B cell (primary cell): ENCODE results near the gene TRMT2A. TPM values are rescaled to one million over a fixed set of nuclear protein-coding genes. Genes with fewer than 3 reads are reported as not detected.

Experiments used
- ATAC-seq: fragments of 200-7000 bp; cut with Tn5 transposase; one replicate; pipeline ENCODE4 v1.10.0; 2021; ENCODE audit warnings: low read depth, mild to moderate bottlenecking, moderate number of reproducible peaks, moderate library complexity
- CTCF ChIA-PET: fragments of 350-600 bp; sonication (Branson Sonifier 250); formaldehyde crosslinking; loops from one replicate; lab custom pipeline; 2021; ENCODE audit warnings: antibody characterized with exemption, inconsistent platforms; lab: Charles Lee
- POLR2A ChIA-PET: fragments of 350-600 bp; sonication (Branson Sonifier 250); formaldehyde crosslinking; loops from one replicate; lab custom pipeline; 2021; ENCODE audit warnings: antibody characterized with exemption; lab: Charles Lee
- DNase-seq: peaks from one replicate; pipeline ENCODE4 v3.0.0; 2013
- H2AFZ ChIP-seq: 2 replicates; pipeline ENCODE4 v1.6.1; 2012; ENCODE audit warnings: mild to moderate bottlenecking, low read depth, low read length; ENCODE audit not compliant: insufficient read depth, poor library complexity, severe bottlenecking
- H3K27ac ChIP-seq, 2 donors: 1 replicate in 1 of 2; 2 replicates in 1 of 2; pipeline ENCODE4 v1.5.1; 2012 to 2013; ENCODE audit warnings: low read length in 2 of 2, mild to moderate bottlenecking in 2 of 2, moderate library complexity in 1 of 2
- H3K27me3 ChIP-seq, 4 experiments: fragments of 200-600 bp in 1 of 4; sonication (generic) in 1 of 4; replicated peaks in 1 of 4; 1 replicate in 2 of 4; 2 replicates in 2 of 4; pipeline versions ENCODE4 v1.6.1 to v1.7.0; 2013 to 2016; ENCODE audit warnings: low read length in 3 of 4, mild to moderate bottlenecking in 2 of 4, mixed read lengths in 1 of 4, moderate library complexity in 1 of 4; ENCODE audit not compliant: insufficient read depth in 4 of 4, control insufficient read depth in 3 of 4; ENCODE audit errors: control extremely low read depth in 1 of 4
- H3K36me3 ChIP-seq, 2 experiments: replicated peaks in 1 of 2; 1 replicate in 1 of 2; 2 replicates in 1 of 2; pipeline versions ENCODE4 v1.6.1 to v1.7.1; 2013; ENCODE audit warnings: low read length in 1 of 2; ENCODE audit not compliant: insufficient read depth in 2 of 2, control insufficient read depth in 1 of 2; ENCODE audit errors: control extremely low read depth in 1 of 2, extremely low read depth in 1 of 2
- H3K4me1 ChIP-seq, 2 donors: fragments of 200-600 bp in 1 of 2; sonication (generic) in 1 of 2; 1 replicate in 1 of 2; 2 replicates in 1 of 2; pipeline versions ENCODE4 v1.5.1 to v1.6.1; 2013 to 2017; ENCODE audit warnings: low read length in 2 of 2; ENCODE audit not compliant: control insufficient read depth in 2 of 2, insufficient read depth in 2 of 2
- H3K4me2 ChIP-seq: replicated peaks from 2 replicates; pipeline ENCODE3; 2012; ENCODE audit warnings: mild to moderate bottlenecking, low read depth, low read length; ENCODE audit not compliant: poor library complexity, severe bottlenecking
- H3K4me3 ChIP-seq, 5 experiments: fragments of 200-600 bp in 1 of 5; sonication (generic) in 1 of 5; 1 replicate in 3 of 5; 2 replicates in 2 of 5; pipeline versions ENCODE4 v1.5.1 to v1.7.0; 2011 to 2016; ENCODE audit warnings: low read length in 4 of 5, mild to moderate bottlenecking in 4 of 5, low read depth in 2 of 5, control low read depth in 1 of 5, moderate library complexity in 1 of 5; ENCODE audit not compliant: insufficient read depth in 1 of 5; ENCODE audit errors: control extremely low read depth in 1 of 5, extremely low read depth in 1 of 5
- H3K79me2 ChIP-seq: fragments of 200-600 bp; sonication (generic); one replicate; pipeline ENCODE4 v1.6.0; 2016; ENCODE audit warnings: low read length; ENCODE audit not compliant: control insufficient read depth, insufficient read depth
- H3K9ac ChIP-seq: fragments of 200-600 bp; sonication (generic); 2 replicates; pipeline ENCODE4 v1.6.1; 2017; ENCODE audit warnings: mild to moderate bottlenecking, low read length, moderate library complexity
- H3K9me3 ChIP-seq, 3 donors: one replicate each; pipeline versions ENCODE4 v1.6.1 to v1.7.1; 2013; ENCODE audit warnings: low read length in 2 of 3; ENCODE audit not compliant: control insufficient read depth in 2 of 3, insufficient read depth in 1 of 3; ENCODE audit errors: control extremely low read depth in 1 of 3
- H4K20me1 ChIP-seq: 2 replicates; pipeline ENCODE4 v1.6.0; 2012; ENCODE audit warnings: mild to moderate bottlenecking, low read length; ENCODE audit not compliant: insufficient read depth, control insufficient read depth, poor library complexity, severe bottlenecking
- H3K27ac Mint-ChIP-seq: one replicate; pipeline ENCODE4 v1.8.0; 2021; ENCODE audit warnings: mixed read lengths
- H3K27me3 Mint-ChIP-seq: one replicate; pipeline ENCODE4 v1.8.0; 2021; ENCODE audit warnings: mixed read lengths
- H3K4me1 Mint-ChIP-seq: one replicate; pipeline ENCODE4 v1.8.0; 2021; ENCODE audit warnings: mixed read lengths
- H3K4me3 Mint-ChIP-seq: one replicate; pipeline ENCODE4 v1.8.0; 2021; ENCODE audit warnings: mixed read lengths
- H3K9me3 Mint-ChIP-seq: one replicate; pipeline ENCODE4 v1.8.0; 2022; ENCODE audit warnings: mixed read lengths; ENCODE audit not compliant: insufficient read depth
- CTCF ChIP-seq: fragments of 200-600 bp; IDR thresholded peaks from one replicate; pipeline ENCODE4 v1.8.0; 2022; ENCODE audit warnings: antibody characterized with exemption, mild to moderate bottlenecking
- EZH2 ChIP-seq: IDR thresholded peaks from 2 replicates; pipeline ENCODE4 v1.6.1; 2012; ENCODE audit warnings: borderline replicate concordance, low read depth, mild to moderate bottlenecking, moderate library complexity, low read length; ENCODE audit not compliant: insufficient read depth, poor library complexity, severe bottlenecking
- WGBS: methylation state at CpG from one replicate; pipeline ENCODE4 v1.1.5; 2013; ENCODE audit warnings: missing lambda C conversion rate; ENCODE audit not compliant: insufficient coverage; 5-methylcytosine and 5-hydroxymethylcytosine counted together
- intact Hi-C: fragments of 100-400 bp; cut with micrococcal nuclease; formaldehyde crosslinking; loops from one replicate; pipeline ENCODE4 v1.10.0; 2022
- polyA plus RNA-seq: library from polyadenylated mRNA; depleted of rRNA; stranded (reverse); fragments of >200 nt; gene quantifications from 2 replicates; pipeline ENCODE4 v1.2.3, GENCODE V29; 2012
- total RNA-seq, 2 donors: library from RNA; stranded (reverse); fragments of 120-200 nt in 1 of 2; gene quantifications; 1 replicate in 1 of 2; 2 replicates in 1 of 2; pipeline versions ENCODE4 v1.2.3 to v1.2.4, GENCODE V29; 2013 to 2022

Gene TRMT2A
- total and polyA plus RNA-seq, 2 donors (not counting 1 experiment from before 2014, with no cell fraction given): 95.7 to 144 TPM

- ATAC-seq (peak; percentile 85), DNase-seq (peak; percentile 86)
- peak overlapping the region; percentile 71 for H3K9ac ChIP-seq
- intact Hi-C loops: loop anchor here (1.0 to 5.0 kb wide), 6 partner anchors 14 to 376 kb away; partner anchors contain the start of genes DGCR8, MED15 and TRMT2A
- H3K27me3 Mint-ChIP-seq: no peaks in the 10 kb centered on the region
- H3K4me1 ChIP-seq: peaks cover 14 to 37% of the 10 kb centered on the region in 2 donors
- H2AFZ ChIP-seq: peak overlapping the region; percentile 79
- H3K27ac Mint-ChIP-seq: peak overlapping the region; percentile 80
- CTCF ChIA-PET: interaction anchor here (0.7 to 2.1 kb wide), 3 partner anchors 10 to 160 kb away, joined by 3 to 10 read pairs (median 5); no protein-coding TSS in a partner anchor
- H3K9me3 ChIP-seq: no peaks in the 10 kb centered on the region
- peak overlapping the region; percentile 82 for H3K4me2 ChIP-seq
- H3K4me3 ChIP-seq: peak overlapping the region; percentile 6 to 97 (median 87)
- peaks cover 0 to 7% of the 10 kb centered on the region in 2 experiments for H3K36me3 ChIP-seq
- H3K9me3 Mint-ChIP-seq: no peaks in the 10 kb centered on the region
- peak overlapping the region; percentile 54 to 79 for H3K27ac ChIP-seq
- TF ChIP-seq EZH2 (no peak), CTCF (no peak)
- peaks cover 24% of the 10 kb centered on the region for H3K4me1 Mint-ChIP-seq
- no peaks in the 10 kb centered on the region for H3K27me3 ChIP-seq
- POLR2A ChIA-PET: interaction anchor here (1.0 kb wide), 1 partner anchor 14 kb away, joined by 3 read pairs; the partner anchor contains the start of gene TRMT2A
- peak overlapping the region; percentile 70 for H3K4me3 Mint-ChIP-seq
- 5% methylated on average over 69 of the region's 70 CpGs for whole genome bisulfite sequencing
- H3K79me2 ChIP-seq: peaks cover 33% of the 10 kb centered on the region
- H4K20me1 ChIP-seq: peaks cover 38% of the 10 kb centered on the region
Measured at GRCh38 chr22:20130731-20131596, 13.9 kb upstream of the TRMT2A start.
